ENCODE results near the gene CPEB4.

Gene CPEB4

GRCh38 chr5:173916233-173916632 lies 28.1 kb downstream of the CPEB4 start:
- DNase-seq = no peak

GRCh38 chr5:173917788-173918786 lies 29.9 kb downstream of the CPEB4 start:
- peak; percentile 83 for DNase-seq

- no peak for DNase-seq
Measured at GRCh38 chr5:173919443-173919842, 31.3 kb downstream of the CPEB4 start.

- DNase-seq = no peak
Measured at GRCh38 chr5:173920024-173920753, 32.0 kb downstream of the CPEB4 start.

- DNase-seq = no peak
Measured at GRCh38 chr5:173920866-173921555, 32.9 kb downstream of the CPEB4 start.

- DNase-seq = no peak
Measured at GRCh38 chr5:173922527-173922926, 34.4 kb downstream of the CPEB4 start.

- DNase-seq = no peak
Measured at GRCh38 chr5:173923218-173924095, 35.3 kb downstream of the CPEB4 start.

GRCh38 chr5:173924899-173925298 lies 36.8 kb downstream of the CPEB4 start:
- no peak for DNase-seq

GRCh38 chr5:173925449-173926071 lies 37.4 kb downstream of the CPEB4 start:
- peak; percentile 56 for DNase-seq

GRCh38 chr5:173926359-173926758 lies 38.2 kb downstream of the CPEB4 start:
- DNase-seq = no peak

GRCh38 chr5:173928871-173929574 lies 40.9 kb downstream of the CPEB4 start:
- DNase-seq = no peak

GRCh38 chr5:173932695-173933139 lies 44.6 kb downstream of the CPEB4 start:
- DNase-seq = no peak

- no peak for DNase-seq
Measured at GRCh38 chr5:173933901-173934300, 45.8 kb downstream of the CPEB4 start.

GRCh38 chr5:173935396-173935795 lies 47.2 kb downstream of the CPEB4 start:
- DNase-seq = no peak

- DNase-seq = no peak
Measured at GRCh38 chr5:173940269-173940668, 52.1 kb downstream of the CPEB4 start.

- no peak for DNase-seq
Measured at GRCh38 chr5:173941102-173941501, 53.0 kb downstream of the CPEB4 start.

GRCh38 chr5:173941758-173942401 lies 53.7 kb downstream of the CPEB4 start:
- no peak for DNase-seq

- no peak for DNase-seq
Measured at GRCh38 chr5:173944511-173944910, 56.4 kb downstream of the CPEB4 start.

- no peak for DNase-seq
Measured at GRCh38 chr5:173945160-173945559, 57.0 kb downstream of the CPEB4 start.

GRCh38 chr5:173946323-173946722 lies 58.2 kb downstream of the CPEB4 start:
- no peak for DNase-seq
